ENCODE data around the gene IL1R1. TPM values are rescaled to one million over a fixed set of nuclear protein-coding genes. Genes with fewer than 3 reads are reported as not detected.

Gene IL1R1
- total RNA-seq, 5 donors from 2014 or later (not counting 1 experiment from before 2014, with no cell fraction given) = 0.43 to 4.5 (median 1.7) TPM

- ATAC-seq (replicated peaks in 1 of 4) (no peak), DNase-seq (no peak)
- ChIA-PET POLR2A (no interaction called here), CTCF (interaction anchor here in 1 of 2 donors (2.1 kb wide), 1 partner anchor 124 kb away, joined by 4 read pairs; no protein-coding TSS in a partner anchor)
- Histone ChIP-seq H3K4me1 (ENCODE audit: control insufficient read depth in 1 of 2, extremely low read depth in 1 of 2, insufficient read depth in 2 of 2, low read length in 2 of 2) (no peaks in the 10 kb centered on the region), H3K36me3 (ENCODE audit: control insufficient read depth in 2 of 2, extremely low read depth in 1 of 2, insufficient read depth in 1 of 2, low read length in 1 of 2) (no peaks in the 10 kb centered on the region), H3K27me3 (replicated peaks in 1 of 2; ENCODE audit: control insufficient read depth in 2 of 2, extremely low read depth in 1 of 2, insufficient read depth in 2 of 2, low read length in 1 of 2) (no peaks in the 10 kb centered on the region), H3K9me3 (no peaks in the 10 kb centered on the region), H3K4me3 (ENCODE audit: control insufficient read depth in 1 of 2, extremely low read depth in 1 of 2, low read length in 1 of 2) (no peak overlapping the region), H3K27ac (ENCODE audit: low read length) (no peak overlapping the region)
- Mint-ChIP-seq H3K9me3 (no peaks in the 10 kb centered on the region), H3K4me3 (no peak overlapping the region), H3K36me3 (no peaks in the 10 kb centered on the region), H3K27ac (no peak overlapping the region), H3K27me3 (peaks cover 0 to 3% of the 10 kb centered on the region in 2 donors), H3K4me1 (peaks cover 2 to 12% (median 8%) of the 10 kb centered on the region in 3 donors)
- WGBS (ENCODE audit: insufficient coverage) = 83% methylated on average over 1 of the region's 8 CpGs
Observed at GRCh38 chr2:102116630-102117471, 25.7 kb upstream of the IL1R1 start.

GRCh38 chr2:102117472-102117858, 25.1 kb upstream of the IL1R1 start:
- POLR2A ChIA-PET = interaction anchor here in 1 of 2 donors (0.5 kb wide), 1 partner anchor 211 kb away, joined by 3 read pairs; no protein-coding TSS in a partner anchor
- Mint-ChIP-seq H3K9me3 (no peaks in the 10 kb centered on the region), H3K4me3 (no peak overlapping the region), H3K4me1 (peaks cover 2 to 6% (median 3%) of the 10 kb centered on the region in 3 donors), H3K27ac (no peak overlapping the region), H3K36me3 (no peaks in the 10 kb centered on the region), H3K27me3 (peaks cover 0 to 3% of the 10 kb centered on the region in 2 donors)
- H3K36me3 ChIP-seq (ENCODE audit: control insufficient read depth in 2 of 2, extremely low read depth in 1 of 2, insufficient read depth in 1 of 2, low read length in 1 of 2) = no peaks in the 10 kb centered on the region
- no peaks in the 10 kb centered on the region for H3K4me1 ChIP-seq (ENCODE audit: control insufficient read depth in 1 of 2, extremely low read depth in 1 of 2, insufficient read depth in 2 of 2, low read length in 2 of 2)
- DNase-seq (no peak), ATAC-seq (replicated peaks in 1 of 4) (no peak)
- no peaks in the 10 kb centered on the region for H3K9me3 ChIP-seq
- no peak overlapping the region for H3K4me3 ChIP-seq (ENCODE audit: control insufficient read depth in 1 of 2, extremely low read depth in 1 of 2, low read length in 1 of 2)
- H3K27me3 ChIP-seq (replicated peaks in 1 of 2; ENCODE audit: control insufficient read depth in 2 of 2, extremely low read depth in 1 of 2, insufficient read depth in 2 of 2, low read length in 1 of 2) = no peaks in the 10 kb centered on the region
- CTCF ChIA-PET = interaction anchor here in 1 of 2 donors (2.1 kb wide), 1 partner anchor 123 kb away, joined by 4 read pairs; no protein-coding TSS in a partner anchor
- WGBS (ENCODE audit: insufficient coverage) = 93% methylated on average over 4 of the region's 6 CpGs
- H3K27ac ChIP-seq (ENCODE audit: low read length) = no peak overlapping the region

- Mint-ChIP-seq H3K36me3 (no peaks in the 10 kb centered on the region), H3K9me3 (no peaks in the 10 kb centered on the region), H3K4me1 (peaks cover 2 to 5% (median 2%) of the 10 kb centered on the region in 3 donors), H3K27ac (no peak overlapping the region), H3K27me3 (peaks cover 0 to 3% of the 10 kb centered on the region in 2 donors), H3K4me3 (no peak overlapping the region)
- POLR2A ChIA-PET = interaction anchor here in 1 of 2 donors (0.5 kb wide), 1 partner anchor 33 kb away, joined by 3 read pairs; no protein-coding TSS in a partner anchor
- H3K4me1 ChIP-seq (ENCODE audit: control insufficient read depth in 1 of 2, extremely low read depth in 1 of 2, insufficient read depth in 2 of 2, low read length in 2 of 2) = no peaks in the 10 kb centered on the region
- no peaks in the 10 kb centered on the region for H3K27me3 ChIP-seq (replicated peaks in 1 of 2; ENCODE audit: control insufficient read depth in 2 of 2, extremely low read depth in 1 of 2, insufficient read depth in 2 of 2, low read length in 1 of 2)
- H3K9me3 ChIP-seq = no peaks in the 10 kb centered on the region
- WGBS (ENCODE audit: insufficient coverage) = no CpG with 5 or more reads among the region's 1 CpG
- no peak overlapping the region for H3K27ac ChIP-seq (ENCODE audit: low read length)
- no peaks in the 10 kb centered on the region for H3K36me3 ChIP-seq (ENCODE audit: control insufficient read depth in 2 of 2, extremely low read depth in 1 of 2, insufficient read depth in 1 of 2, low read length in 1 of 2)
- CTCF ChIA-PET = interaction anchor here in 1 of 2 donors (0.7 kb wide), 1 partner anchor 18 kb away, joined by 9 read pairs; no protein-coding TSS in a partner anchor
- H3K4me3 ChIP-seq (ENCODE audit: control insufficient read depth in 1 of 2, extremely low read depth in 1 of 2, low read length in 1 of 2) = no peak overlapping the region
- ATAC-seq (replicated peaks in 1 of 4) (no peak), DNase-seq (no peak)
Observed at GRCh38 chr2:102119255-102119654, 23.3 kb upstream of the IL1R1 start.

GRCh38 chr2:102120261-102120660, 22.3 kb upstream of the IL1R1 start:
- Histone ChIP-seq H3K9me3 (no peaks in the 10 kb centered on the region), H3K27me3 (replicated peaks in 1 of 2; ENCODE audit: control insufficient read depth in 2 of 2, extremely low read depth in 1 of 2, insufficient read depth in 2 of 2, low read length in 1 of 2) (no peaks in the 10 kb centered on the region), H3K36me3 (ENCODE audit: control insufficient read depth in 2 of 2, extremely low read depth in 1 of 2, insufficient read depth in 1 of 2, low read length in 1 of 2) (no peaks in the 10 kb centered on the region), H3K27ac (ENCODE audit: low read length) (no peak overlapping the region), H3K4me1 (ENCODE audit: control insufficient read depth in 1 of 2, extremely low read depth in 1 of 2, insufficient read depth in 2 of 2, low read length in 2 of 2) (no peaks in the 10 kb centered on the region), H3K4me3 (ENCODE audit: control insufficient read depth in 1 of 2, extremely low read depth in 1 of 2, low read length in 1 of 2) (no peak overlapping the region)
- 90% methylated on average over 4 of the region's 5 CpGs for WGBS (ENCODE audit: insufficient coverage)
- ChIA-PET POLR2A (no interaction called here), CTCF (no interaction called here)
- DNase-seq (no peak), ATAC-seq (replicated peaks in 1 of 4) (no peak)
- peaks cover 0 to 5% (median 0%) of the 10 kb centered on the region in 3 donors for H3K4me1 Mint-ChIP-seq
- H3K4me3 Mint-ChIP-seq = no peak overlapping the region
- no peaks in the 10 kb centered on the region for H3K9me3 Mint-ChIP-seq
- H3K27me3 Mint-ChIP-seq = peaks cover 0 to 3% of the 10 kb centered on the region in 2 donors
- no peaks in the 10 kb centered on the region for H3K36me3 Mint-ChIP-seq
- H3K27ac Mint-ChIP-seq = no peak overlapping the region

GRCh38 chr2:102120701-102121159, 21.8 kb upstream of the IL1R1 start:
- no peaks in the 10 kb centered on the region for H3K4me1 Mint-ChIP-seq
- H3K9me3 ChIP-seq = no peaks in the 10 kb centered on the region
- H3K36me3 ChIP-seq (ENCODE audit: control insufficient read depth in 2 of 2, extremely low read depth in 1 of 2, insufficient read depth in 1 of 2, low read length in 1 of 2) = no peaks in the 10 kb centered on the region
- ChIA-PET CTCF (no interaction called here), POLR2A (no interaction called here)
- H3K27ac Mint-ChIP-seq = no peak overlapping the region
- no peak overlapping the region for H3K4me3 ChIP-seq (ENCODE audit: control insufficient read depth in 1 of 2, extremely low read depth in 1 of 2, low read length in 1 of 2)
- H3K27me3 Mint-ChIP-seq = peaks cover 0 to 1% of the 10 kb centered on the region in 2 donors
- DNase-seq (no peak), ATAC-seq (replicated peaks in 1 of 4) (no peak)
- H3K4me3 Mint-ChIP-seq = no peak overlapping the region
- no peaks in the 10 kb centered on the region for H3K36me3 Mint-ChIP-seq
- H3K9me3 Mint-ChIP-seq = no peaks in the 10 kb centered on the region
- no peak overlapping the region for H3K27ac ChIP-seq (ENCODE audit: low read length)
- H3K27me3 ChIP-seq (replicated peaks in 1 of 2; ENCODE audit: control insufficient read depth in 2 of 2, extremely low read depth in 1 of 2, insufficient read depth in 2 of 2, low read length in 1 of 2) = no peaks in the 10 kb centered on the region
- no peaks in the 10 kb centered on the region for H3K4me1 ChIP-seq (ENCODE audit: control insufficient read depth in 1 of 2, extremely low read depth in 1 of 2, insufficient read depth in 2 of 2, low read length in 2 of 2)
- WGBS (ENCODE audit: insufficient coverage) = 97% methylated on average over 5 of the region's 6 CpGs

GRCh38 chr2:102122115-102122514, 20.4 kb upstream of the IL1R1 start:
- Histone ChIP-seq H3K27ac (ENCODE audit: low read length) (no peak overlapping the region), H3K27me3 (replicated peaks in 1 of 2; ENCODE audit: control insufficient read depth in 2 of 2, extremely low read depth in 1 of 2, insufficient read depth in 2 of 2, low read length in 1 of 2) (no peaks in the 10 kb centered on the region), H3K4me1 (ENCODE audit: control insufficient read depth in 1 of 2, extremely low read depth in 1 of 2, insufficient read depth in 2 of 2, low read length in 2 of 2) (no peaks in the 10 kb centered on the region), H3K9me3 (no peaks in the 10 kb centered on the region), H3K36me3 (ENCODE audit: control insufficient read depth in 2 of 2, extremely low read depth in 1 of 2, insufficient read depth in 1 of 2, low read length in 1 of 2) (no peaks in the 10 kb centered on the region), H3K4me3 (ENCODE audit: control insufficient read depth in 1 of 2, extremely low read depth in 1 of 2, low read length in 1 of 2) (no peak overlapping the region)
- H3K36me3 Mint-ChIP-seq = no peaks in the 10 kb centered on the region
- WGBS (ENCODE audit: insufficient coverage) = no CpG with 5 or more reads among the region's 3 CpGs
- no peak for DNase-seq
- ChIA-PET CTCF (no interaction called here), POLR2A (no interaction called here)
- no peaks in the 10 kb centered on the region for H3K27me3 Mint-ChIP-seq
- no peaks in the 10 kb centered on the region for H3K4me1 Mint-ChIP-seq
- H3K4me3 Mint-ChIP-seq = no peak overlapping the region
- H3K27ac Mint-ChIP-seq = no peak overlapping the region
- no peak for ATAC-seq (replicated peaks in 1 of 4)
- no peaks in the 10 kb centered on the region for H3K9me3 Mint-ChIP-seq
